ENCODE measurements around the gene DSE.

DSE gene

DNA sequence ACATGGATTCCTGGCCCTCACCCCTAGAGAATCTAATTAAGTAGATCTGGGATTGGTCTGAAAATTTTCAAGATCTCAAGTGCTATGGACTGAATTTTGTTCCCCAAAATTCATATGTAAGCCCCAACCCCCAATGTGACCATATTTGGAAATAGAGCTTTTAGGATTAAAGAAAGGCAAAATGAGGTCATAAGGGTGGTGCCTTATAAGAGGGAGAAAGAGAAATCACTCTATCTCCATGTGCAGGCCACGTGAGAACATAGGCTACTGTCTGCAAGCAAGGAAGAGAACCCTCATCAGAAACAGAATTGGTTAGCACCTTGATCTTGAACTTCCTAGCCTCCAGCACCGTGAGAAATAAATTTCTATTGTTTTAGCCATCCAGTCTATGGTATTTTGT lies 8.5 kb upstream of the DSE start:
- DNase-seq, result no peak

DNA sequence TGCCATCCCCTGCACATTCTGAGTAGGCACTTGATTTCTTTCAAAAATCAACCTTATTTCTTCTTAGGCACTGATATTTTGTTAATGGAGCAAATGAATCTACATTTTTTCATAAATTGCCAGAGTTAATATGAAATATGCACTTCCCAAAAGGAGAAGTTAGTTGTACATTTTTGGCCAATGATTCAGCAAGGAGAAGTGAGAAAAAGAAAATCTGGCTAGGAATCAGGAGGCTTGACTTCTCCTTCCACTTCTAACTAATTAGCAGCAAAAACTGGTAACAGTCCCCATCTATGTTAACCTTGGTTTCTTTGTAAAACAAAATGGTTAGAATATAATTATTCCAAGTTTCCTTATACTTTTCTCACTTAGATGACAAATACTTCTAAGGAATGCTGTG lies 7.0 kb upstream of the DSE start:
- DNase-seq, result no peak

DNA sequence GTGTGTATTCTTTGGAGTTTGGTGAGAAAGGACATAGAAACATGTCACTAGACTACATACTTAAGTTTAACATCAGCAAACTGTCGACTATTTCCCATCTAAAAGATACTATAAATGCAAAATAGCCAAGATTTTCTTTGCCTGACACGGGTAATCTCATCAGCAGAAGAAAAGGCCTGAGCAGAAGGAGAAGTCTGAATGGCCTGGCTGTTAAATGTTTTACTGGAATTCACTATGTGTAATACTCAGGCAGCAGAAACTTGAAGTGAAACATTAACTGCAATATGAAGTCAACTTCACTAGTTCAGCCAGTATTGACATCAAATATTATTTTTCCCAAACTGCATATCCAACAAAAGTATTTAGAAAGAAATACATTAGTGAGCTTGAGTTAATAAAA lies 6.4 kb upstream of the DSE start:
- no peak for DNase-seq

DNA sequence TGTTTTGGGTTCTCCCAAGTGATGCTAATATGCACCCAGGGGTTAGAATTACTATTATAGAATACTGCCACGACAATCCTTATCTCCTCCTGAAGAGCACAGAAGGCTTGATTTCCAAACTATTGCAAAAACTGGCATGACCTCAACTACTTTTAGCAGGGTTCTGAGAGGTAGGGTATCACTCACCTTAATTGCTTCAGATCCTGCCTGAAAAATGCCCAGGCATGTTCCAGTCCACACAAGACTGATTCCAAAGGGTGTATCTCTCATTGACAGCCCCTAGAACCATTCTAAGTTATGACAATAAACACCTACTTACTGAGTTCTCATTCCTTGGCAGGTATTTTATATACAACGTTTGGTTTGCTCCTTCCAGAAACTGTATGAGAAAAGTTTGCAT lies 5.0 kb upstream of the DSE start:
- no peak for DNase-seq

DNA sequence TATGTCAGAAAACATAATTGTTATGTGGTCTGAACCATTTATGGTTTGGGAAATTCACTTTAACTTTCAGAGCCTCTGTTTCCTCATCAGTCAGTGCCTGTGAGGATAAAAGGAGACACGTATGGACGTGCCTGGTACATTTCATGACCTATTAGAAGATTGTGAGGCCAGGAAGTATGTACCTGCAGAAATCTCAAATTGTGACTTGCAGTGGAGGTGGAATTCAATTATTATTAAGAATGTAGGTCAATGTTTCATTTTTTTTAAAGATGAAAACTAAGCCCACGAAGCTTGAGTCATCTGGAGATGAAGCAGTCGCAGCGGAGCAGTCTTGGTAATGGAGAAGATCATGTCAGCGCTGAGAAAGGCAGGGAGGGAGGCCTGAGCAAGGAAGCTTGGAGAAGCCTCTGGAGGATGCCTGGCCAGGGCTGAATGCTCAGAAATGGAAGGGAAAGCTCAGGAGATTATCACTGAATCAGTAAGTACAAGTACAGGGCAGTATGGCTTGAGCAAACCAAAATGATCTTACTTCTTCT lies 3.9 kb upstream of the DSE start:
- no peak for DNase-seq

DNA sequence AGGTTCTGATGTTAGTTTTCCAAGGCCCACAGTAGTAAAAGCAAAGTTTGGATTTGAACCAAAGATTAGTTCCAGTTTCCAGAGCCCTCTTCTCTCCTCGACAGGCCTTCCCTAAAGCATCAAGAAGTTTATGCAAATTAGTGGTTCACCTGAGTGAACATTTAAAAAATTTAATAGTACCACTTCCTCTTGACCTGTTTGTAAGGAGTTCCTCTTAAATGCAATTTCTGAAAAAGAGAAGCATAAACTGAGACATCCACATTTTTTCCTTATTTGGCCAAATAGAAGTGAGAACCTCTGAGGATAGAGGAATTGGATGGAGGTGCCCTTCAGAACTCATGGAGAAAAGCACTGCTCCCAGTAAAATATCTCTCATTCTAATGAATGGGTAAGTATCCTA lies 1.2 kb upstream of the DSE start:
- no peak for DNase-seq

DNA sequence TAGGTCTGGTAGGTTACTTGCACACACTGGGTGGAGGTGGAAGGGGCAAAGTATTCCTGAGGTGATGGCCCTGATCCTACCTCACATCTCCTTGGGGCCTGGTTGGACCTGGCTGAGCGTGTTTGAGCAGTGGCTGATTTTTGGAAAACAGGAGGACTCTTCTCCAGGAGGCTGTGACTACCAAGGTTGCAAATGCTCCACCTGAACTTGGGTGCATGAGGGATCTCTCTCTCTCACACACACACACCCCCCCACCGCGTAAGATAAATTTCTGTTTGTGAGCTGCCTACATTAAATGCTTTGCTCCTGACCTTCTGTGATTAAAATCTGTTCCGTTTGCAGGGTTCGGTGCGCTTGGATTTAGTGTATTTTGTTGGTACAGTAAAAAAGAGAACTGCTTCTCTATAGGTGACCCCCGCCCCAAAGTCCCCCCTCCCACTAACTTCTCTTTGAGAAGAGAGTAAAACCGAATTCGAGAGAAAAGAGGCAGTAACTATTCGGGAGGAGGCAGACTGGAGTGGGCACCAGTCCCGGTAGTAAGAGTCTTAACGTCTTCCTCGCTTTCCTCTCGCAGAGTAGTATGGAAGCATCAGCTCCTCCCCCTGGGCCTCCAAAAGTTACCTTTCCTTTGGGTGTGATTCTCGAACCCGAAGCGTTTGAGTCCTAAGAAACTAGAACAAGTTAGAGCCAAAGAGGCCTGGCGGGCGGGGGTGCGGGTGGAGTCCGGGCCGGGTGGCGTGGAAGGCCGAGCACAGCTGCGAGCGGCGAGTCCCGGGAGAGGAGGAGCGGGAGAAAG lies 585 bp upstream of the DSE start:
- DNase-seq, result no peak

DNA sequence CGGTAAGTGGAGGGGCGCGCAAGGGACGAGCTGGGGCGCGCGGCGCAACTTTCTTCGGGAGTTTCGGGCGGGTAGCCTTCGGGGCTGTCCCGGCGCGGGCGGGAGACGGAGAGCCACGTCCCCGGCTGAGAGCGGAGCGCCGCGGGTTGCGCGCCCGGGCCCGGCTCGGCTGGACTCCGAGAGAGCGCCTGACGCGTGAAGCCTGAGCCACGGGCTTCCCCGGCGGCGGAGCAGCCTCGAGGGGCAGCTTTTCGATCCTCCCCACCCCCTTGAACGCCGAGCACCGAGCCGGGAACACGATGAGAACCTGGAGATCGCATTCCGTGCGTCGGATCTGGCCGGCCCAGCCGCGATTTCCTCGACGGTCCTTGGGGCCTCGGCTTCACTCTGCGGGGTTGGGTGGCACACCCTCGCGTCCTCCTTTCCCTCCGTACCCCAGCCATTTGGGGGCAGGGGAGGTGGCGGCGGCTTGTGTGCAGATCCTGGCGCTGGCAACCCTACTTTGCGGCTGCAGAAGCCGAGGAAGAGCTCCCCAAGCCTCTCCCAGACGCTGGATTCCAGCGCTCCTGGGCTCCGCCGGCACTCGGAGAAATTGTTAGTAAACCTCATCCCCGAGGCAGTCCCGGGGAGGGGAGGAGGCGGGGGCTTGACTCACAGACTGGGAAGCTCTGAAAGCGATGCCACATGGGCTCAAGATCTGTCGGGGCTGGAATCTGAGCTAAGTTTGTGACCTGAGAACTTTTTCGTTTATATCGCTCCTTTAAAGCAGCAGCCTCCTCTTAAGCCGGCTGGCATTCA lies 572 bp downstream of the DSE start:
- DNase-seq, result peak; percentile 31

DNA sequence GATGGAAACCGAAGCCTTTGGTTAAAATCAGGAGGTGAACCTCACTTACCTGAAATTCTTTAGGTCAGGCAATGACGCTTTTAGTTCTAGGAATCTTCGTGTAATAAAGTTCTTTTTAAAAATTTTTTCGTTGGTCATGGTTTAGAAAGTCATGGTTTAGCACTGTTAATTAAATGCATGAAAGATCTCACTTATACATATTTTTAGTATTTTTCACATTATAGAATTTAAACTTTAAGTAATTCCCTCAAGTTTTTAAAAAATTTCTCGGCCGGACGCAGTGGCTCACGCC lies 1.1 kb downstream of the DSE start:
- no peak for DNase-seq

DNA sequence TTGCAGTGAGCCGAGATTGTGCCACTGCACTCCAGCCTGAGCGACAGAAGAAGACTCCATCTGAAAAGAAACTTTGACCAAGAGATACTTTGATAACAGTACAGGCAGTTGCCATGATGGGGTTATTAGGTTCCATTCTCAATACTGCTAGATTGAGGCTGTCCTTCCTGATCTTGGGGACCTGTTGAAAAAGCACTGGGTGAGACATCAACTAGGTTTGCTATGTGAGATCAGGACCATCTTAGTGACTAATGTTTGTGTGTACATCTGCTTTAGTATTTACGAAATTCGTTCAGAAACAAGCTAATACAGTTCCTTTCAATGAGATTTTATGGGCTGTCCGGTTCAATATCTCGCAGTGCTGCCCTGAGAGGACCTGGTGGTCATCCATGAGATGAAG lies 2.6 kb downstream of the DSE start:
- DNase-seq, result no peak

DNA sequence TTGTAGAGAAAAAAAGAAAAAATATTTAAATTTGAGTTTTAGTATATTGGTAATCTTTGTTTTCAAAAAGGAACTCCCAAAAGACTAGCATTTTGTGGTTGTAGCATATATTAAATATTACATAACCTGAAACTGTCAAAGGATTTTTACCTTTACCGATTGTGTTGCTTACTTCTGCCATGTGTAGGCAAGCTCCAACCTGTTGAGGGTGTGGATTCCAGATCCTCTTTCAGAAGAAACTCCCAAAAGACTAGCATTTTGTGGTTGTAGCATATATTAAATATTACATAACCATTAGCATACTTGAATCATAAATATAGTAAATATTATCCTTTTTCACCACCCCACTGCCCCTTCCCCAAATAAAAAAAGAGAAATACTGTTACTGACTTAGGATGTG lies 3.2 kb downstream of the DSE start:
- DNase-seq, result no peak

DNA sequence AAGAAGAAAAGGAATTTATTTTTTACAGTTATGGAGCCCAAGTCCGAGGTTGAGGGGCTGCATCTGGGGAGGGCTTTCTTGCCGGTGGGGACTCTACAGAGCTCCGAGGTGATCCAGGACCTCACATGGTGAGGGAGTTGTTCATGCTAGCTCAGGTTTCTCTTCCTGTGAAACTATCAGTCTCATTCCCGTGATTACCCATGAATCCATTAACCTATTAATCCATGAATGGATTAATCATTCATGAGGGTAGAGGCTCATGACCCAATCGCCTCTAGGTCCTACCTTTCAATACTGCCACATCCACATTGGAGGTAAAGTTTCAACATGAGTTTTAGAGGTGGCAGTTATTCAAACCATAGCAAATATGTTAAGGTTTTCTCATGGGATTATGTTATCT lies 3.8 kb downstream of the DSE start:
- DNase-seq, result no peak

DNA sequence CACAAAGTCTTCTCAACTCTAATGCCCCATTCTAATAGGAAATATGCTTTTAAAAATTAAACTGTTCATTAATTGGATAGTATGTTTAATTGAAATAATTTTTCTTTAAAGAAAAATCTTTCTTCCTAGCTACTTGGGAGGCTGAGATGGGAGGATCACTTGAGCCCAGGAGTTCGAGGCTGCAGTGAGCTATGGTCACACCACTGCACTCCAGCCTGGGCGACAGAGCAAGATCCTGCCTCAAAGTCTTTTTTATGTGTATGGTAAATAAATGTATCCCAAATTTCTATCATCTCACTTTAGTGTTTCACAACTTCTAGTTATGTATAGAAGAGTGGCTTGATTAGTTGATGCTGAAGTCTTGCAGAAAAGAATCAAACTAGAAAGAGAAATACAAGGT lies 4.5 kb downstream of the DSE start:
- DNase-seq, result no peak

DNA sequence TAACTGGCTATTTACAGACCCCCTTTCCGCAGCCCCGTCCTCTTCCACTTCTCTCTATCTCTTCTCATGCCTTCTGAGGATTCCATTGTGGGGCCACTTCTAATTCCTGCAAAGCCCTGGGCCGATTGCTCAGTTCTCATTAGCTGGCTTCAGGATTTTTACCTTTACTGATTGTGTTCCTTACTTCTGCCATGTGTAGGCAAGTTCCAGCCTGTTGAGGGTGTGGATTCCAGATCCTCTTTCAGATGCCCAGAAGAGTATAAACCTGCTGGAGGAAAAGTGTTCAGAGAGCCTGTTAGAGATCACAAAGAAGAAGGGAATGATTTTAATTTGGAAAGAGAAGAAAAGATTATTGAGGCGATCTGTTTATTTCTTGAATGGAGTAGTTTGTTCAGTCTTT lies 5.4 kb downstream of the DSE start:
- DNase-seq, result no peak

DNA sequence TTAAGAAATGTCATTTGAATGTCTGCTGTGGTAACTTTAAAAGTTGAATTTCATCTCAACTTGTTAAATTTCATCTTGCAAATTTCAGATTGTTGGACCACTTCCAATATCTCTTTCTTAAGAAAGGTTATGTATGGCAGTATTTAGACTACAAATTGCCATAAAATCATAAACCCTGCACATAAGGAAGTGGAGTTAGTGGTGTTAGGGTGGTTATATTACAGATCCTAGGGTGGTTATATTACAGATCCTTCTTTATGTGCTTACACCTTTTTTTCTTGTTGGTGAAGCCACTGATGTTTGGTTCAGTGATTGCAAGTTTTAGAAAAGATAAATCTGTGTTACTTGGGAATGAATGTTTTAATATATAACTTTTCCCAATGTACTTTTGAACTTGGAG lies 9.0 kb downstream of the DSE start:
- no peak for DNase-seq

DNA sequence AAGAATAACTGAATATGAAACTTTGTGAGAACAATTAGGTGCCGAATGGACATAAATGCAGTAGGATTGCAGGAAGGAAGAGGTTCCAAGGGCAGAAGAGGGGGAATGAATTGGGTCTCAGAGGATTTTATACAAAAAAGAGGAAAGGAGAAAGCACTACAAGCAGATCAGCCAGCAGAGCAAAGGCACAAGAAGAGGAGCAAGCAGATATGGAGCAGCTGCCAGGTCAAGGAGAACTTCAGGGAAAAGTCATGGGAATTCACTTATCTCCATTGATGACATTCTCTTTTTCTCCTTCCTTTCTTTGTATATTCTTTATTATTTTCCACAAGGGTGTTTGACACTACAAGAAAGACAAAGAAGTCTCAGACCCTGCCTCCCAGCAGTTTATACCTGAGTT lies 9.6 kb downstream of the DSE start:
- DNase-seq, result no peak

DNA sequence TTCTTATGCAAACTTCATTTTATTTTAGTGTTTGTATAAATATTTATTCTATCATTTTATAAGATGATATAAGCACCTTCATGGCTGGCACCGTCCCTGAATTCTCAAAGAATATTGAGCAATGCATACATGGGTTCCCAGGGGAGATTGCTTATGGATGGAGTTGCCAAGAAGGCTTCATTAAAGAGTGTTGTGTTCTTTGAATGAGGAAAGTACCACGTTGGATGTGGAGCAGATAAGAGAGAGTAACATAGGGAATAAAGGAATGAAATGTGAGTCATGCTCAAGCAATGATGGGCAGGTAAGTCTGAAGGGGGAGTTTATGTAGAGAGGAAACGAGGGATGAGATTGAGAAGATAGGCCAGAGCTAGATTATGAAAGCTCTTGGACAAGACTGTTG lies 10.3 kb downstream of the DSE start:
- DNase-seq, result no peak

DNA sequence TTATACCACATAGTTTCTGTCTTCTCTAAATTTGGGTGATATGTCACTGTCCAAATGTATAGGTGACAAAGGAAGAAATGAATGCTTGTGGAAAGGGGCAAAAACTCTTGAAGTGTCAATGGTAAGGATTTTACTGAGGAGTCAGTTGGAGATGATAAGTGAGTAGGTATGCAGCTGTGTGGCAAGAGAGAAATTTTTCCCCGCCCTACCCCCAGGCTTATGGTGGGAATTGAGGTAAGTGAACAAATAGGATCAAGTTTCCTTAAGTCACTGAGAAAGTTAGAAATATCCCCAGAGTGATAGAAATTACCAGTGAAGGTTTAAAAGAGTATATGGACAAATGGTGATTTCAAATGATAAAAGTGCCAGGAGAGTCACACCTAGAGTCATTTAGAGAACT lies 11.8 kb downstream of the DSE start:
- no peak for DNase-seq

DNA sequence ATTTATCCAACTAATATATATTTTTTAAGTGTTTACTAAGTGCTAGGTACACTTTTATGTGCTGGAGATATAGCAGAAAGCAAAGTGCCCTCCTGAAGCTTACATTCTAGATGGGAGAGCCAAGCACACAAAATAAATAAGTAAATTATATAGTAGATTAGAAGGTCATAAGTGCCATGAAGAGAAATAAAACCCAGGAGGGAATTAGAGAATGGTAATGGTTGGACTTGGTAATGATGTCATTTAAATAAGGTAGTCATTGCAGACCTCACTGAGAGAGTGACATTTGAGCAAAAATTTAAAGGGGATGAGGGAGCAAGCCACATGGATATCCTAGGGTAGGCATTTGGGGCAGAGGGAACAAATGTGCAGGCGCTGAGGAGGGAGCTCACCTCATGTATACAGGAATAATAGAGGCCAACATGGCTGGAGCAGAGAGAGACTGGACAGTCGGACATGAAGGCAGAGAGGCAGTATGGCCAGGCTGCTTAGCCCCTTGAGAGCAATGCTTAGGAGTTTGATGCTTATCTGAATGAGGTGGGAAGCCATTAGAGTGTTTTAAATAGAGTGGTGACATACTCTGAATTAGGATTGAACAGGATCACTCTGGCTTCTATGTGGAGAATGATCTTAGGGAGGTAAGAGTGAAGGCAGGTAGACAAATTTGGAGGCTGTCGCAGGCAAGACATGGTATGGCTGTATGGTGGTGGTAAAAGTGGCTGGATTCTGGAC lies 14.1 kb downstream of the DSE start:
- DNase-seq, result no peak

DNA sequence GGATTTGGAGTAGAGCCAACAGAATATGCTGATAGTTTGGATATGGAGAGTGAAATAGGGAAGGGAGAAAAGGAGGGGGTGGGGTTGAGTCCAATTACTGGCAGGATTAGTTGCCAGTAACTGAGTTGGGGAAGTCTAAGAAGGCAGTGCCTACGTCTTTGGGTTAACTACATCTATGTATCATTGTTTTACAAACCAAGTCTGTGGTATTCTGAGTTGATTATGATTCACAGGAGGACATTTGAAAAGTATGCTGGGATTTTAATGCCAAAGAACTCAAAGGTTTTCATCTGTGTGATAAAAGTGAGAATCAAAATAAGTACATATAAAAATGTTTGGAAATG lies 14.7 kb downstream of the DSE start:
- no peak for DNase-seq

DNA sequence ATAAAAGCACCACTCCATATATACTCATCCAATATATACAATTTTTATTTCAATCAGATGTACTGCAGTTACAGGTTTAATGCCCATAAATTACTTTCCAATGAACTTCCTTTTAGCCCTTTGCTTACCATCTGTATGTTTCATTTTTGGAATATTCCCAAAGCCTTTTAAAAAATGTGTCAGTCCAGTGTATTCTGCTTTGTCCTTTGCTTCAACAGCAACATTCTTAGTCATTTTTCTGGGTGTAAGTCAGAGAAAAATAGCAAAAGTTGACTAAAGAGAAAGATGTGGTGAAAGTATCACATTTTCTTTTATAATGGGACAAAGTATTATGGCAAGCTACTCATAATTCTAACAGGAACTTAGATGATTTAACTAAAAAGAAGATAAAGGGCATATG lies 15.2 kb downstream of the DSE start:
- no peak for DNase-seq

DNA sequence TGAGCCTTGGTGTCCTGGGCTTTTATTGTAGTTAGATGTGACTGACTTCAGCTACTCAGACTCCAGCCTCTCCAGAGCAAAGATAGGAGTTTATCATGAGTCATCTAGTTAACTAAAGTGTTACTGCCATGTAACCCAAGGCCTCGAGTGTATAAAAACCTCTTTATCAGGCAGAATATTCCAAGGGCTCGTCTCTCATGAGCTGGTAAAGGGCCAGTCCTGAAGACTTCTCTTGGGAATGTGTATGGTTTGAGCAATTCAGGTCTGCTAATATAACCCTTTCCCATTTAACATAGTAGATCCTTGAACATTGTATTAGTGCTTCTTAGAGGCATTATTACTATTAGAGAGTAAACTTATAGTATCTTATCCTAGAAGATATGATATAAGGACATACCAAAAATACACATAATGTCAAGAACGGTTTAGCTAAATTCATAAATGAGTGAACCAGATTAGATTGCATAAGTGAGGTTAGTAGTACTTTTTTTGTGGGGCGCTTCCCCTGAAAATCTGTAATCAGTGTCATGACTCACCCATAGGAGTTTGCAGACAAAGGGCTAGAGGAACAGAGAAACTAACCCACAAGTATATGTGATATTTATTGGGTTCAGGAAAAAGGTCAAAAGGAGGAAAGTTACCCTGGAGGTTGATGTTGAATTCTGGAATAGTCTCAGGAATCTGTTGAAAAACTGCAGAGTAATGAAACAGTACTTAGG lies 16.0 kb downstream of the DSE start:
- DNase-seq, result no peak

DNA sequence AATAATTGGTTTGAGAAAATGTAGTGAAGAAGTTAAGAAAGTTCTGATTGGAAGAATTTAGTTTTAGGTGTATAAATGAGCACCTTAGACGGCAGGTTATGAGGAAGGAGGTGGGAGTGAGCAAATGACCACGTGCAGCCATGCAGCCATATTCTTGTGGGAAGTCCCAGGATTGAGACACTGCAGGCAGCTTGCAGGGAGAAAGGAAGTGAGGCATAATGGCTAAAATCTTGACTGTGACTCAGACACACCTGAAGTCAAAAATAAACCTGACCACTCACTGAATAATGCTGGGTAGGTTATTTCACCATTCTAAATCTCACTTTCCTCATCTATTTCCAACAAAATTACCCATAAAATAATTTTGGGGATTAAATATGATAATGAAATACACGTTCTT lies 16.6 kb downstream of the DSE start:
- DNase-seq, result no peak

Measured in CD4-positive, alpha-beta T cell treated with Interleukin-6 for 4 hours (primary cell).